ENCODE results near the gene IGSF3. TPM values are rescaled to one million over a fixed set of nuclear protein-coding genes. Genes with fewer than 3 reads are reported as not detected.

Gene IGSF3
- total and polyA plus RNA-seq, 2 of the 13 experiments (the other 11 are each of a cell fraction or from before 2014, with no cell fraction given) = 0.11 to 0.16 TPM

DNA sequence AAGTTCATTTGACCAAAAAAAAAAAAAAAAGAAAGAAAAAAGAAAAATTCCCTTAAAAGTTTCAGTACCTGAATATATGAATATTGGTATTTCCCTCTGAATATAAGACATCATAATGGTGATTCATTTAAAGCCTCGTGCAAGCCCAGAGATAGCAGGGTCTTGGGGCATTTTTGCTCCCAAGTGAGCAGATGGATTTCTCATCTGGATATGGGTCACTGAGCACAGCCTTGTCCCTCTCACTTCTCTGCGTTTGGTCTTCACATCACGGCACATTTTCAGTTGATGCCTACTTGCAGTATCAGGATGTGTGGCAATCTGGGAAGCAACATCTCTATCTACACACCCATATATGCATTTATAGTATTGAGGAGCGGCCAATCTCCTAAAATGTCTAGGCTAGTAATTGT, 109.4 kb downstream of the IGSF3 start (continued):
- TF ChIP-seq, protein P1, sequence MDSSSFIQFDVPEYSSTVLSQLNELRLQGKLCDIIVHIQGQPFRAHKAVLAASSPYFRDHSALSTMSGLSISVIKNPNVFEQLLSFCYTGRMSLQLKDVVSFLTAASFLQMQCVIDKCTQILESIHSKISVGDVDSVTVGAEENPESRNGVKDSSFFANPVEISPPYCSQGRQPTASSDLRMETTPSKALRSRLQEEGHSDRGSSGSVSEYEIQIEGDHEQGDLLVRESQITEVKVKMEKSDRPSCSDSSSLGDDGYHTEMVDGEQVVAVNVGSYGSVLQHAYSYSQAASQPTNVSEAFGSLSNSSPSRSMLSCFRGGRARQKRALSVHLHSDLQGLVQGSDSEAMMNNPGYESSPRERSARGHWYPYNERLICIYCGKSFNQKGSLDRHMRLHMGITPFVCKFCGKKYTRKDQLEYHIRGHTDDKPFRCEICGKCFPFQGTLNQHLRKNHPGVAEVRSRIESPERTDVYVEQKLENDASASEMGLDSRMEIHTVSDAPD (CRISPR knock-in tag; IDR thresholded peaks at IDR 0.05) = no peak
- TF ChIP-seq SOX6 (IDR thresholded peaks at IDR 0.05) = no peak
- no peak for TF ChIP-seq SOX6 (CRISPR knock-in tag; IDR thresholded peaks at IDR 0.05)
- no peak for TF ChIP-seq RNF2 (conservative IDR thresholded peaks at IDR 0.05; ENCODE audit: low read depth)
- TF ChIP-seq, protein P2, sequence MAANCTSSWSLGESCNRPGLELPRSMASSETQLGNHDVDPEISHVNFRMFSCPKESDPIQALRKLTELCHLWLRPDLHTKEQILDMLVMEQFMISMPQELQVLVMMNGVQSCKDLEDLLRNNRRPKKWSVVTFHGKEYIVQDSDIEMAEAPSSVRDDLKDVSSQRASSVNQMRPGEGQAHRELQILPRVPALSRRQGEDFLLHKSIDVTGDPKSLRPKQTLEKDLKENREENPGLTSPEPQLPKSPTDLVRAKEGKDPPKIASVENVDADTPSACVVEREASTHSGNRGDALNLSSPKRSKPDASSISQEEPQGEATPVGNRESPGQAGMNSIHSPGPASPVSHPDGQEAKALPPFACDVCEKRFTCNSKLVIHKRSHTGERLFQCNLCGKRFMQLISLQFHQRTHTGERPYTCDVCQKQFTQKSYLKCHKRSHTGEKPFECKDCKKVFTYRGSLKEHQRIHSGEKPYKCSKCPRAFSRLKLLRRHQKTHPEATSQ (CRISPR knock-in tag; IDR thresholded peaks at IDR 0.05; ENCODE audit: borderline replicate concordance) = no peak

DNA sequence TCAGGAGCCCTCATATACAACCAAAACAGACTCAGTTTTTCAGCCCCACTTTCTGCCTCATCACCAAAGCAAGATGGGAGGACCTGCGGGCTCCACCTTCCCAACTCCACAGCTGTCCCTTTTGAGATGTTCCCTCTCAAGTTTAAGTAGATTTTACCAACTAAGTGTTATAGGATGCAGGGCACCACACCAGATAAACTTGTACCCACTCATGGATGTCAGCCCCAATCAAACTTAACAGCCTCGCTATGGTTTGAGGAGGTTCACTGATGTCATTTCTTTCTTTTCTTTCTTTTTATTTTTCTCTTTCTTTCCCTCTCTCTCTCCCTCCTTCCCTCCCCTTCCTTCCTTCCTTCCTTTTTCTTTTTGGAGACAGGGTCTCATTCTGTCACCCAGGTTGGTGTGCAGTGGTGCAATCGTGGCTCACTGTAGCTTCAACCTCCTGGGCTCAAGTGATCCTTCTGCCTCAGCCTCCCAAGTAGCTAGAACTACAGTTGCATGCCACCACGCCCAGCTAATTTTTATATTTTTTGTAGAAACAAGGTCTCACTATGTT, 110.1 kb downstream of the IGSF3 start:
- Histone ChIP-seq H3K9ac (ENCODE audit: insufficient read depth, low read depth, low read length) (no peak overlapping the region), H3K79me2 (ENCODE audit: insufficient read depth, low read length) (no peaks in the 10 kb centered on the region), H2AFZ (ENCODE audit: low read length) (no peak overlapping the region), H3K9me3 (ENCODE audit: low read length) (no peaks in the 10 kb centered on the region), H4K20me1 (ENCODE audit: insufficient read depth, low read length) (no peaks in the 10 kb centered on the region), H3K4me3 (replicated peaks in 1 of 3; ENCODE audit: insufficient read depth in 1 of 3, low read depth in 2 of 3, low read length in 3 of 3) (no peak overlapping the region), H3K27me3 (ENCODE audit: control insufficient read depth in 1 of 2, insufficient read depth in 2 of 2, low read length in 2 of 2) (no peaks in the 10 kb centered on the region), H3K4me2 (ENCODE audit: low read depth, low read length) (no peak overlapping the region), H3K36me3 (replicated peaks in 1 of 2; ENCODE audit: control insufficient read depth in 1 of 2, insufficient read depth in 2 of 2, low read length in 2 of 2) (peaks cover 0 to 4% of the 10 kb centered on the region in 2 experiments; a peak in 1 of 5 replicates), H3K27ac (ENCODE audit: extremely low read length, insufficient read depth, low read length) (no peak overlapping the region), H3K4me1 (ENCODE audit: insufficient read depth, low read length) (no peaks in the 10 kb centered on the region)
- ChIA-PET CTCF (ENCODE audit: low intra/inter-chr PET ratio, low total read pairs) (no interaction called here), POLR2A (no interaction called here)
- DNase-seq (ENCODE audit: low spot score) (no peak), FAIRE-seq (no peak), ATAC-seq (no peak)
- BruUV-seq (replicated peaks) = no TSS peak
- 97% methylated on average over 3 of the region's 4 CpGs for WGBS (ENCODE audit: low lambda C conversion rate)
- intact Hi-C loops (cut with micrococcal nuclease; ENCODE audit: unreplicated experiment) = no loop called here
- in situ Hi-C loops (cut with HindIII; ENCODE audit: extremely low pct_ligation_motif_present, low pct_unique_long_range_greater_than_20kb) = no loop called here
- no peak for TF ChIP-seq SMARCE1 (IDR thresholded peaks at IDR 0.05; ENCODE audit: borderline replicate concordance)
- TF ChIP-seq SATB2 (CRISPR knock-in tag; IDR thresholded peaks at IDR 0.05) = no peak
- TF ChIP-seq HIVEP1 (CRISPR knock-in tag; IDR thresholded peaks at IDR 0.05) = no peak
- no peak for TF ChIP-seq U2AF1 (optimal IDR thresholded peaks at IDR 0.05; ENCODE audit: low read depth, low read length)
- TF ChIP-seq, protein P3, sequence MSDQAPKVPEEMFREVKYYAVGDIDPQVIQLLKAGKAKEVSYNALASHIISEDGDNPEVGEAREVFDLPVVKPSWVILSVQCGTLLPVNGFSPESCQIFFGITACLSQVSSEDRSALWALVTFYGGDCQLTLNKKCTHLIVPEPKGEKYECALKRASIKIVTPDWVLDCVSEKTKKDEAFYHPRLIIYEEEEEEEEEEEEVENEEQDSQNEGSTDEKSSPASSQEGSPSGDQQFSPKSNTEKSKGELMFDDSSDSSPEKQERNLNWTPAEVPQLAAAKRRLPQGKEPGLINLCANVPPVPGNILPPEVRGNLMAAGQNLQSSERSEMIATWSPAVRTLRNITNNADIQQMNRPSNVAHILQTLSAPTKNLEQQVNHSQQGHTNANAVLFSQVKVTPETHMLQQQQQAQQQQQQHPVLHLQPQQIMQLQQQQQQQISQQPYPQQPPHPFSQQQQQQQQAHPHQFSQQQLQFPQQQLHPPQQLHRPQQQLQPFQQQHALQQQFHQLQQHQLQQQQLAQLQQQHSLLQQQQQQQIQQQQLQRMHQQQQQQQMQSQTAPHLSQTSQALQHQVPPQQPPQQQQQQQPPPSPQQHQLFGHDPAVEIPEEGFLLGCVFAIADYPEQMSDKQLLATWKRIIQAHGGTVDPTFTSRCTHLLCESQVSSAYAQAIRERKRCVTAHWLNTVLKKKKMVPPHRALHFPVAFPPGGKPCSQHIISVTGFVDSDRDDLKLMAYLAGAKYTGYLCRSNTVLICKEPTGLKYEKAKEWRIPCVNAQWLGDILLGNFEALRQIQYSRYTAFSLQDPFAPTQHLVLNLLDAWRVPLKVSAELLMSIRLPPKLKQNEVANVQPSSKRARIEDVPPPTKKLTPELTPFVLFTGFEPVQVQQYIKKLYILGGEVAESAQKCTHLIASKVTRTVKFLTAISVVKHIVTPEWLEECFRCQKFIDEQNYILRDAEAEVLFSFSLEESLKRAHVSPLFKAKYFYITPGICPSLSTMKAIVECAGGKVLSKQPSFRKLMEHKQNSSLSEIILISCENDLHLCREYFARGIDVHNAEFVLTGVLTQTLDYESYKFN (CRISPR knock-in tag; conservative IDR thresholded peaks at IDR 0.05) = no peak
- TF ChIP-seq, protein P4, sequence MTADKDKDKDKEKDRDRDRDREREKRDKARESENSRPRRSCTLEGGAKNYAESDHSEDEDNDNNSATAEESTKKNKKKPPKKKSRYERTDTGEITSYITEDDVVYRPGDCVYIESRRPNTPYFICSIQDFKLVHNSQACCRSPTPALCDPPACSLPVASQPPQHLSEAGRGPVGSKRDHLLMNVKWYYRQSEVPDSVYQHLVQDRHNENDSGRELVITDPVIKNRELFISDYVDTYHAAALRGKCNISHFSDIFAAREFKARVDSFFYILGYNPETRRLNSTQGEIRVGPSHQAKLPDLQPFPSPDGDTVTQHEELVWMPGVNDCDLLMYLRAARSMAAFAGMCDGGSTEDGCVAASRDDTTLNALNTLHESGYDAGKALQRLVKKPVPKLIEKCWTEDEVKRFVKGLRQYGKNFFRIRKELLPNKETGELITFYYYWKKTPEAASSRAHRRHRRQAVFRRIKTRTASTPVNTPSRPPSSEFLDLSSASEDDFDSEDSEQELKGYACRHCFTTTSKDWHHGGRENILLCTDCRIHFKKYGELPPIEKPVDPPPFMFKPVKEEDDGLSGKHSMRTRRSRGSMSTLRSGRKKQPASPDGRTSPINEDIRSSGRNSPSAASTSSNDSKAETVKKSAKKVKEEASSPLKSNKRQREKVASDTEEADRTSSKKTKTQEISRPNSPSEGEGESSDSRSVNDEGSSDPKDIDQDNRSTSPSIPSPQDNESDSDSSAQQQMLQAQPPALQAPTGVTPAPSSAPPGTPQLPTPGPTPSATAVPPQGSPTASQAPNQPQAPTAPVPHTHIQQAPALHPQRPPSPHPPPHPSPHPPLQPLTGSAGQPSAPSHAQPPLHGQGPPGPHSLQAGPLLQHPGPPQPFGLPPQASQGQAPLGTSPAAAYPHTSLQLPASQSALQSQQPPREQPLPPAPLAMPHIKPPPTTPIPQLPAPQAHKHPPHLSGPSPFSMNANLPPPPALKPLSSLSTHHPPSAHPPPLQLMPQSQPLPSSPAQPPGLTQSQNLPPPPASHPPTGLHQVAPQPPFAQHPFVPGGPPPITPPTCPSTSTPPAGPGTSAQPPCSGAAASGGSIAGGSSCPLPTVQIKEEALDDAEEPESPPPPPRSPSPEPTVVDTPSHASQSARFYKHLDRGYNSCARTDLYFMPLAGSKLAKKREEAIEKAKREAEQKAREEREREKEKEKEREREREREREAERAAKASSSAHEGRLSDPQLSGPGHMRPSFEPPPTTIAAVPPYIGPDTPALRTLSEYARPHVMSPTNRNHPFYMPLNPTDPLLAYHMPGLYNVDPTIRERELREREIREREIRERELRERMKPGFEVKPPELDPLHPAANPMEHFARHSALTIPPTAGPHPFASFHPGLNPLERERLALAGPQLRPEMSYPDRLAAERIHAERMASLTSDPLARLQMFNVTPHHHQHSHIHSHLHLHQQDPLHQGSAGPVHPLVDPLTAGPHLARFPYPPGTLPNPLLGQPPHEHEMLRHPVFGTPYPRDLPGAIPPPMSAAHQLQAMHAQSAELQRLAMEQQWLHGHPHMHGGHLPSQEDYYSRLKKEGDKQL (CRISPR knock-in tag; IDR thresholded peaks at IDR 0.05; ENCODE audit: low read depth) = no peak
